ENCODE results near the gene CAD. TPM values are rescaled to one million over a fixed set of nuclear protein-coding genes. Genes with fewer than 3 reads are reported as not detected.

The CAD gene
- polyA plus RNA-seq, 3 donors, result 50.4 to 54.6 (median 54.1) TPM

DNA sequence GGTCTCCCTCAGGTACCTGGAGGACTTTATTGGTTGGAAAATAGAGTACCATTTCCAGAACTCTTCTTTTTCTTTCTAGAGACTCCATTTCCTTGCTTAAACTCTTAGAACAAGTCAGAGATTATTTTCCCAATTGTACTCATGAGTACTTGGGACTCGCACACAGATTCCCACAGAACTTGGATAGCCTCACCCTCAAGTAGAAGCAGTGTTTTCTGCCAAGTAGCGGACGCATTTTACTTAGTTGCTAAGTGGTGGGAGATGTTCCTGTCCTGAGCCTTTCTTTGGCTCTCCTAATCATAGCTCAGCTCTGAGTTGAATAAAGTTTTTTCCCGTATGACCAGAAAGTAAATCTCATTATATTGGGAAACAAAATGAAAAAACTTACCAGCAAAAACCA lies 28.5 kb downstream of the CAD start:
- no peak for DNase-seq (ENCODE audit: extremely low read depth in 1 of 11, low read depth in 9 of 11, low spot score in 4 of 11)

DNA sequence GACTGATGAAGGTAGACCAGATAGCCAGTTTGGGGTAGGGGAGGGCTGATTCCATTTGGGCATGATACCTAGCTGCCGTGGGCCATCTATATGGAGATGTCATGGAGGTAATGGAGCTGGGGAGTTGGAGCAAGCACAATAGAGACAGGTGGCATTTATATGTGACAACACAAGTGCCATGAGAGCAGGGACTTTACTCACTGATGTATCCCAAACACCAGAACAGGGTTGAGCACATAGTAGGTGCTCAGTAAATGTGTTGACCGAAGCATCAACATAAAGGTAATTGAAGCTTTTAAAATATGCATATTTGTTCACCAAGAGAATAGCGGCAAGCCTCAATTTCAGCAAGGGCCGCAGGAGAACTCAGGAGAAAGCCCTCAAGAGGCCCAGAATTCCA lies 30.7 kb downstream of the CAD start:
- DNase-seq (ENCODE audit: extremely low read depth in 1 of 11, low read depth in 9 of 11, low spot score in 4 of 11), result no peak

DNA sequence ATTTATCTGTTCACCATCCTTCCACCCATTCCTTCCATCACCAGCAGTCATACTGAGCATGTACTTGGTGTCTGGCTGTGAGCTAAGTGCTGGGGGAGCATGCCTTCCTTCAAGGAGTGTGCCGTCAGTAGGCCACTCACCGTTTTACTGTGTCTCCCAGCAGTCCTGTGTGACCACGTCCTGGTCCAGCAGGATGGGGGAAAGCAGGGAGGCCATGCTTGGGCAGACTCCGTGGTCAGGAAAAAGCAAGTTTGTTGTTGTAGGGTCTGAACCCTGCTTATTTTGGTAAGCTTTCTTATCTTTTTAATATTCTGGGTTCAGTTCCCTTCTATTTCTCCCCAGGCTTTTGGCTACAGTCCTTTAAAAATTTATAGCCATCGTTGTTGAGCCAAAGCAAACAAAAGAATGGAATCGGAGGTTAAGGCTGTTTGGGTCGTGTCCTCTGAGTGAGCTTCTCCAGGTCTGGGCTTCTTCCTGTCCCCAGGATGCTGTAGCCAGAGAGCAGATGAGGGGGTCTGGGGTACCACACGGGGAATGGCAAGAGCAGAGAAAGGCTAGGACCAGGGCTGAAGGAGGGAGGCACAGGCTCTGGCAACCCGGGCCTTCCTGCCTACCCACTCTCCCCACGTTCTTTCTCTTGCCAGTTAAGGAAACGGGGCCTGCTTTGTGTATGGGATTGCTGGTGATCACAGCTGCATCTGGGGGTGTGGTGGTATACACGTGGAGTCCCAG lies 32.2 kb downstream of the CAD start:
- peak in 1 of 11 donors; percentile 33 for DNase-seq (ENCODE audit: extremely low read depth in 1 of 11, low read depth in 9 of 11, low spot score in 4 of 11)

DNA sequence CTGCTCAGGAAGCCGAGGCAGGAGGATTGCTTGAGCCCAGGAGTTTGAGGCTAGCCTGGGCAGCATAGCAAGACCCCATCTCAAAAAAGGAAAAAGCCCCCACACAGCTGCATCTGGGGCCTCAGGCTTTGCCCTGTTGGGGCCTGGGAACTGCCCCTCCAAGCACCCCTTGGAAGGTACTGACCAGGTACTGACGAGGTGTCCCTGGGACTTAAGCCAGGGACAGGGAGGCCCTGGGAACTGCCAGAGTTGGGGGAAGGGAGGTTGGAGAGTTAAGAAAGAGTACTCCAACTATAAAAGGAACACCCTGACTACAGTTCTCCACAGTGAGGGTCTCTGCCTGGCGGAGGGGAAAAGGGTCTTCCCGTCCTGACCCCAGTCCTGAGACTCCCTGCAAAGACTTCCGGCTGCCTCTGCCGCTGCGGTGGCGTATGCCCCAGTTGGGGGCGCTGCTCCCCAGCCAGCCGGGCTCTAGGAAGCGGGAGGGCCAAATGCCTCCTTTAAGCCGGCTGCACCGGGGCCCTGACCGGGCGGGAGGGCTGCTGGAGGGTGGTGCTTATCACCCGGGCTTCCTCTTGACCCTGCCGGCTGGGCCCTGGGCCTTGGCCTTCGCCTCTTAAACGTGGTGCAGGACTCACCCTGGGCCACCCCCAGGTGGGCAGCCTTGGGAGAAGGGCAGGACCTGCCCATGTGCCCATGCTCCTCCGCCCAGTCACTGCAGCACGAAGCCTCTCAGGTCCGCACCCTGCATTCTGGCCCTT lies 32.9 kb downstream of the CAD start:
- peak in 3 of 11 donors; percentile 19 to 42 (median 41) for DNase-seq (ENCODE audit: extremely low read depth in 1 of 11, low read depth in 9 of 11, low spot score in 4 of 11)

DNA sequence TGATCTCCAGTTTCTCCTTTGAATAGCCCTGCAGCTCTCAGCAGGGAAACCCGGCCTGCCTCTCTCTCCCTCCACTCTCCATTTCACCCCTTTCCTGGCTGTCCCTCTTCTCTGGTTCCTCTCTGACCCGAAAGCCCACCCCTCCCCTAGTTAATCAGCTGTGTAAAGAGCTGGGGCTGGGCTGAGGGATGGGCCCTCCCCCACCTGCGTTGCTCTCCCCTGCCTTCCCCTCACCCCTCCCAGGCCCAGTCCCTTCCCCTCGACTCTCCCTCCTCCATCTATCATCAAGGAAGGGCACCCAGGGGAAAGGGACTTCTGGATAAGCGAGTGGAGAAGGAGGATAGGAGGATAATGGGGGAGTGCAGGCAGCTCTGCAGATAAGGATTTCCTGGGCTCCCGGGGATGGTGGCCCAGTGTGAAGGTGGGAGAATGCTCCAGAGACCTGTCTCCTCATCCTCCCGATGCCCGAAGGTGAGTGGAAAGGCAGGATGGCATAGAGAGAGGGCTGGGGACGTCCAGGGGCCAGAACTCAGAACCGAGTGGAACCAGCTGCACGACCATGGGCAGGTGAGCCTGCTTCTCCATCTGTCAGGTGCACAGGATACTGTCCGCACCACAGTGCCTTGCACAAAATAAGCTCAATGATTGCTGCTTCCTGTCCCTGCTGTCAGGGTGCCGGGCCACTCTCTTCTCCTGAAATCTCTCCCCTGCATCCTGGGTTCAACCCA lies 33.6 kb downstream of the CAD start:
- no peak for DNase-seq (ENCODE audit: extremely low read depth in 1 of 11, low read depth in 9 of 11, low spot score in 4 of 11)

DNA sequence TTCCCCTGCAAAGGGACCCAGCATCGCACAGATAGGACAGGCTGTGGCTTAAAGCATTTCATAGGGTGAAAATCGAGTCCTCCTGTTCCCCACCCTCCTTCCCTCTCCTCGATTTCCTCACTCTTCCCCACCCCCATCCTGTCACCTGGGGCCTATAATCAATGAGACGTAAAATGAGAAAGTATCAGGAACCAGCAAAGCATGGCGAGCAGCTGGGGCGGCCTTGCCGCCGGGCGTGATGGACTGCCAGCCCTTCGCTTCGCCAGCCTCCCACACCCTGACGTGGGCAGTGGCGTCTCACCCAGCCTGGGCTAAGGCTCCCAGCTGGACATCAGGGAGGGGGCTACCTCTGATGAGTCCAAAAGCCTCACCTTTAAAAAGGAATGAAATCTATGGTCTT lies 34.6 kb downstream of the CAD start:
- no peak for DNase-seq (ENCODE audit: extremely low read depth in 1 of 11, low read depth in 9 of 11, low spot score in 4 of 11)

DNA sequence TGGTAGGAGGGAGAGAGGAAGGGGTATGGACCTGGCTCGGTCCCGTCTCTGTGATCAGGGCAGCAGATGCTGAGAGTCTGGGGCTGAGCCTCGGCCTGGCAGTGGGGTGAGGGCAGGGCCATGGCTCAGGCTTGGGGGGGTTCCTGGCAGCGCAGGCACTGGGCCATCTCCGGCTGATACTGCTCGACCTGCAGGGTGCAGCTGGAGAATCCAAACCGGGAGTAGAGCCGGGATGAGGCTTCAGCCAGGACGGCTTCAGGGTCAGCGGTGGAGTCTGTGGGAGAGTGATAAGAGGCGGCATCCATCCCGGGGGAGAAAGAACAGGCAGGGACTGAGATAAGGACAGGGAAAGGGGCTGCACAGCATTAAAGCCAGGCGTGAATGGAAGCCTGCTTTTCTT lies 38.0 kb downstream of the CAD start:
- DNase-seq (ENCODE audit: extremely low read depth in 1 of 11, low read depth in 9 of 11, low spot score in 4 of 11), result no peak

DNA sequence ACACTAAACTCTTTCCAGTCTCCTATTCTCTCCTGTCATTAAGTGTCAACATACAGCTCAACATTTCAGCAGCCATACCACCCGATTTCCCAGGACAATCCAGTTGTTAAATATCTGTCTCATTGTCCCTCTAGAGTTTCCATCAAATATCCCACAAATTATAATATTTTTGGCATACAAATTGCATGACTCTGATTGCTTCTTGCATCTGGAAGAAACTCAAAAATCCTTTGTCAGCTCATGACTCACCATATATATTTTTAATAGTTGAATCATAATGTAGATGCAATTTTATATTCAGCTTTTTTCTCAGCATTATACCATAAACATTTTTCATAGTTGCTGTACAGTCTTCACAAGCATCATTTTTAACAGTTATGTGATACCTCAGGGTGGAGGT lies 38.5 kb downstream of the CAD start:
- DNase-seq (ENCODE audit: extremely low read depth in 1 of 11, low read depth in 9 of 11, low spot score in 4 of 11), result no peak

DNA sequence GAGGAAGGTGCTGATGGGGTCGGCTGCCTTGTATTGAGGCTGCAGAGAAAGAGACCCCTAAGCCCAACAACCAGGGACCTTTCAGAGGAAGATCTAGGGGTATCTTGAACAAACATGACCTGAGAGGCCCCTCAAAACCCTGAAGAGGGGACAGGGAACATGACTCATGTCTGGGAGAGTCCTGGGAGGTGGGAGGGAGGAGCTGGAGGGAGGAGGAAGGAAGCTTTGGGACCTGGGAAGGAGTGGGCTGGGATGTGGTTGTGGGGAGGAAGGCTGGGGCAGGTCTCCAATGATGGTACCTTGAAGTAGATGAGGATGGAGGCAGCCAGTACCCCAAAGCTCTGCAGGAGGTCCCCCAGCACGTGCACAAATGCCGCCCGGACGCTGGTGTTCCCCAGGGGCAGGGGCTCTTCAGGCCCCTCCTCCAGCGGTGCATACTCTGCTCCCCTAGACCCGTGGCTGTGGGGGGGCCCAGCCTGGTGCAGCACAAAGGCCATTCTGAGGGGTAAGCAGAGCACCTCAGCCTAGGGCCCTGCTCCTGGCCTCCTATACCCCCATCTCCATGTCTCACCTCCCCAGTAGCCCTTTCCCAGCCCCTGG lies 39.8 kb downstream of the CAD start:
- no peak for DNase-seq (ENCODE audit: extremely low read depth in 1 of 11, low read depth in 9 of 11, low spot score in 4 of 11)

DNA sequence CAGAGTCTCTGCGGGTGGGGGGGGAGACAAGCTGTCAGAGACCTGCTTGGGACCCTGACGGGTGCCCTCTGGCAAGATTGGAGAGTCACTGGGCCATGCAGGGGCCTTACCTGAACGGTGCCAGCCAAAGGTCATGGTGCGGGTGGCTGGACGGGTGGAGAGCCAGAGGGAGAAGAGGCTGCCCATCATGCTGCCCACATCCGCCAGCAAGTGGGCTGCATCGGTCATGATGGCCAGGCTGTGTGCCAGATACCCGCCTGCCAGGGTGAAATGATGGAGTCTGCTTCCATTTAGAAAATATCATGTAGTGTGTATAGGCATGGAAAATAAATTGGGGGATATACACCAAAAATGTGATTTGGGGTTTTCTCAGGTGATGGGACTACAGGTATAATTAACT lies 40.9 kb downstream of the CAD start:
- DNase-seq (ENCODE audit: extremely low read depth in 1 of 11, low read depth in 9 of 11, low spot score in 4 of 11), result no peak

DNA sequence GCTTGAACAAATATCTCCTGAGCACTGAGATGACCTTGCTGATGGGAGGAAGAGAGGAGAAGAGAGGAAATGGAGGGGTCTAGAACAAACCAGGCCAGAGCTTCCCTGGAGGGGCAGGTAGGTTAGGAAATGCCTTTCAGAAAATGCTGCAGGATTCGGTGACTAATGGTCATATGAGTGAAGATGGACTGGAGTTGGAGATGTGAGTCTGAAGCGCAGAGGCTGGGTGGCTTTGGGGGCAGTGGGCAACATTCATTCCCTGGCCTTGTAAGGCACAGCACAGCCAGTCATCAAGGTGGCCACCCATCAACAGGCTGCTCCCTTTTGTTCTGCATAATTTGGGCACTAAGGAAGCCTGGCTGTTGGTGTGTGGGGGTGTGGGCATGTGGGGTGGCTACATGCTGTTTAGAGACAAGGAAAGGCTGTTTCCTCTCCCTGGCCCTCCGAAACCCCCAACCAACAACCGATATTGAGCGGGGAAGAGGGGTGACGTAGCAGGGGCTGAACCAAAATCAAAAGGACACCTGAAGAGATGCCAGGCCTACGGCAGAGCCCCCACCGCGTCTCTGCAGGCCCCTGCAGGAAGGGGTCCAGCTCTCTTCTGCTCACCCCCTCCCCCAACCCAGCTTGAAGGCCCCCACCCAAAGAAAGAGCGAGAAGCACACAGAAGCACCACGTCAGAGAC lies 44.2 kb downstream of the CAD start:
- no peak for DNase-seq (ENCODE audit: extremely low read depth in 1 of 11, low read depth in 9 of 11, low spot score in 4 of 11)

DNA sequence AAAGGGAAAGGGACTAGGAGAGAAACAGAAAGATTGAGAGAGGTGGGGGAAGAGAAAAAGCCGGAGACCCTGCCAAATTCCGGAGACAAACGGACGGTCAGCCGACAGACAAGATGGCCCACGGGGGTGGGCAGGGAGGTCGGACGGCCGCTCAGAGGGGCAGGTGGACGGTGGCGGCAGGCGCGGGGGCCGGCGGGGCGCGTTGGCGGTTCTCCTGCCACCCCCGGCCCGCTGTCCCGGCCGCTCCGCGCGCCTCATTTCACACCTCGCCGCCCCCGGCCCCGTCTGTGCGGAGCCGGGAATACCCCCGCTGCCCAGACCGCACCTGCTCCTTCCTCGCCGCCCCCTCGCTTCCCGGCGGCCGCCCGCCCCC lies 44.7 kb downstream of the CAD start:
- no peak for DNase-seq (ENCODE audit: extremely low read depth in 1 of 11, low read depth in 9 of 11, low spot score in 4 of 11)

DNA sequence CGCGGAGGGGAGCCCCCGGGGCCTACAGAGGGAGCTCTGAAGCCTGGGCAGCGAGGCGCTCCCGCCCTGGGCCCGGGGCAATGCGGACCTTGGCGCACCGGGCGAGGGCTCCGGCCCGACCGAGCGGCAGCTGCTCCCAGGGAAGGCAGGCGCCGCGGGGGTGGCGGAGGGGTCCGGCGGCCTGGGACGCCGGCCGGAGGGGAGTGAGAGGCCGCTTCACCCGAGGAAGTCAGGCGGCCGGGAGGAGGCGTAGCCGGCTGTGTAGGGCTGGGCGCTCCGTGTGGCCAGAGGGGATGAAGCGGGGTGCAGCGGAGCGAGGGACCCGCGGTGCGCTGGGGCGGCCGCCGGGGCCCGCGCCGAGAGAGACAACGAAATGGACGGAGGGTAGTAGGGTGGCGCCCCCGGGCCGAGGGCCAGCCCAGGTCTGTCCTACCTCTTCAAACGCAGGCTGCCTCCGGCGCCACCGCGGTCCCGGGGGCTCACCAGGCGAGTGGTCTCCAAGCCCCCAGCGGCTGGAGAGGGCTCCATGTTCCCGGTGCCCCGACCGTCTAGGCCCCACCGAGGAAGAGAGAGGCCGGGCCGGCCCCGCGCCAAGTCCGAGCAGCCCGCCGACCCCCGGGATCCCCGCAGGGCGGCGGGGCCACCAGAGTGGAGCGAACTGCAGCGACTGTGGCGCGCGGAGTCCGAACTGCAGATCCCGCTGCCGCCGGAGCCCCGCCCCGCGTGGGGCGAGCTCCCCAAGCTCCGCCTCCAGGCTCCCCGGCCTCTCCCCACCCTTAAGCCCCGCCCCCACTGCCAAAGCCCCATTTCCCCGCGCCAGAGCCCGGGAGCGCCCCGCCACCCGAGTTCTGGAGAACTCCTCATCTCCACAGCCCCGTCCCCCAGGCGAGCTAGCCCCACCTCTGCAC lies 45.5 kb downstream of the CAD start, which contains the start of gene SLC30A3:
Gene SLC30A3, minus strand, starts transcription at position 669 of the 908 bp plus-strand sequence. Its CDS starts 141 bp downstream, at position 528.
- DNase-seq (ENCODE audit: extremely low read depth in 1 of 11, low read depth in 9 of 11, low spot score in 4 of 11), result peak in 2 of 11 donors; percentile 34 to 58

DNA sequence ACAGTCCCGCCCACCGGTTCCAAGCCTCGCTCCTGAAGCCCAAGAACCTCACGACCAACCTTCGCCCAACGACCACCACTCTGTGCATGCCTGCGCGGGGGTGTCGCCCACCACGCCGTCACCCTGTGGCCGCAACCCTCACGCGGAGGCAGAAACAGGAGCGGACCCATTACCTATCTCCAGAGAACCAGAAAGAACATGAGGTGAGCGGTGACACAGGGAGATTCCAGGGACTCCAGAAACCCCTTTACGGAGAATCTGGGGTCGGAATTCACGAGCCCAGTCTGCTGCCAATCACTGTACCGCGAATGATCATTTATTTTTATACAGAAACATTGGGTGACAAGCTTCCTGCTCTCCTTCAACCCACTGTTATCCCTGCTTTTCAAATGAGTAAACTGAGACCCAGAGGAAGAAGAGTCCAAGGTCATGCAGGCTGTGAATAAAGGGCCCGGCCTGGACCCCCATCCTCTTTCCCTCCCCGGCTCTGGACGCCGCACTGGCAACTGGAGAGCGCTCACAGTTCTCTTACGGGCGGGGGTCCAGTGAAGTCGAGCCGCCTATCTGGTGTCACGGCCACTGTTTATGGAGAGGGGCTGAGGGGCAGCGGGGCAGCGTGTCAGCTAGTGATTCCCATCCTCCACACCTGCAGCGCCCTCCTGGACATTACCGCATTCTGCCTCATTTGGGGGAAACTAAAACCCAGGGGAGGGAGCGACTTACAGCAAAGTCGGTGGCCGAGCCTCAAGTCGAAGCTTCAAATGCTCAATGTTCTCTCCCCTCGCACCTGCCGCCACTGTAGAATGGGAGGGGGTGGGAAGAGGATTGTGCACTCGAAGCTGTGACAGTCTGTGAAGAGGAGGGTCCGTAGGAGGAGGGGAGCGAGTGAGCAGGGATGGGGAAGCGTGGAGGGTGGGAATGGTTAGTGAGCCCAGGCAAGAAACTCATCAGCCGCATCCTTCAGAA lies 46.4 kb downstream of the CAD start:
- no peak for DNase-seq (ENCODE audit: extremely low read depth in 1 of 11, low read depth in 9 of 11, low spot score in 4 of 11)

DNA sequence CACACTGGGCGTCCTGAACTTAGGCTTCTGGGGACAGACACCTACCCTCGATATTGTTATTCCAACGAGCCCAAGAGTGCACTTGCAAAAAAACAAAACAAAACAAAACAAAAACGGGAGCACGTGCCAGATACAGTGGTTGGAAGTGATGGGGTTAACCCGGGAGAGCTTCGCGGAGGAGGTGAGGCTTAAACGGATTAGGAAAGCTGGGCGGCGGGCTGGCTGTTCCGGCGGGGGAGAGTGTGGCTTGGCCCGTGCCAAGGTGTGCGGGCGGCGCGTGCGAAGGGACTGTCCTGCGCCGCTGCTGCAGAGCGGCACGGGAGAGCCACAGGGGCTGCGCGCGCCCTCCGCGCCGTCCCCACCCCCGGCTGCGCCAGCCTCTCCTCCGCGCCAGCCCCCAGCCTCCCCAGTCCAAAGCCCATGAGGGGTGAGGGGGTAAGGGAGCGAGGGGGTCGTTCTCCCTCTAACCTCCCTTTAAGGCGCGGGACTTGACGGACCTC lies 47.1 kb downstream of the CAD start:
- no peak for DNase-seq (ENCODE audit: extremely low read depth in 1 of 11, low read depth in 9 of 11, low spot score in 4 of 11)

DNA sequence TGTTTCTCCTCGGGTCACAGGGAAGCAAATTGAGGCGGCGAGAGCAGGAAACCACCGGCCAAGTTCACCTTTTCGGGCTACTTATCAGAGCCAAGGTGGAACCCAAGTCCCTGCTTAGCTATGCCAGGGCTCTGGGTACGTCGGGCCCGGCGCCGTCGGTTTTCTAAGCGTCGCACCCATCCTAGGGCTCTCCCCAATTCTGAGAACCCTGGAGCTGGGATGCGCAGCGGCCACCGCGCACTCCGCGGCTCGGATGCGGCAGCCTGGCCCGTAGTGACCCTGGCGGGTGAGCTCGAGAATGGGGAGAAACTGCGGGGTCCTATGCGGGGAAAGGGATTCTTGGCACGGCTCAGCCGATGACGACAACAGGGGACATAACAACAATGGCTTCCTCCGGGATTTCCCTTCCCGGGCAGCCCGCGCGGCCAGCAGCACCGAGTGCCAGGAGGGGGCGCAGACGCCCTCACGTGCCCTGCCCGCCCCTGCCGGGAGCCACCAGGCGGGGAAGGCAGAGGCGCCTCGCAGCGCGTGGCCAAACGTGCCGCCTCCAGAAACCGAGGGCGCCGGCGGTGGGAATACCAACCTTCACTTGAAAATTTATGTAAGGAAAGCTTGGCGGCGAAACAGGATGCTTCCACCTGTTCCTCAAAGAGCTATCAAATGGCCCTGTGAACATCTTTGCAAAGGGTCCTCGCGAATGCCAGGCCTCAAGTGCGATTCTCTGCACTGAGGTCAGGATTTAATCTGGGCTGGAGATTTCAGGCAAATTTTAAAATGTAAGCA lies 47.8 kb downstream of the CAD start:
- peak in 5 of 11 donors; percentile 56 to 76 (median 65) for DNase-seq (ENCODE audit: extremely low read depth in 1 of 11, low read depth in 9 of 11, low spot score in 4 of 11)

Data from renal cortex interstitium (tissue), 11 donors.